A673 (cell line): ENCODE data around the gene DHRS11. TPM values are rescaled to one million over a fixed set of nuclear protein-coding genes. Genes with fewer than 3 reads are reported as not detected.
"Not testable (repeated sequence)": the region's sequence is repeated elsewhere in the genome, so short reads cannot be mapped to it uniquely, and the experiment has no call there.

Source experiments
- BruUV-seq: library from RNA; stranded (reverse); fragments of 400-500 nt; replicated peaks from 2 replicates; lab custom pipeline; 2021; lab: Mats Ljungman, UMichigan
- CTCF ChIA-PET: fragments of 300-600 bp; sonication (Branson Sonifier 250); formaldehyde crosslinking; loops from one replicate; lab custom pipeline; 2022; ENCODE audit warnings: antibody characterized with exemption; lab: Charles Lee
- POLR2A ChIA-PET: fragments of 300-600 bp; sonication (Branson Sonifier 250); formaldehyde crosslinking; loops from one replicate; lab custom pipeline; 2022; ENCODE audit warnings: antibody characterized with exemption; ENCODE audit not compliant: low non-redundant PET; lab: Charles Lee
- DNase-seq: peaks from one replicate; pipeline ENCODE4 v3.0.0-alpha.2; 2015; ENCODE audit warnings: low spot score
- H3K27ac ChIP-seq: fragments of 200-600 bp; sonication (generic); 2 replicates; pipeline ENCODE4 v1.5.1; 2016; ENCODE audit warnings: mixed run types, low read depth, mild to moderate bottlenecking, mixed read lengths, antibody characterized with exemption, low read length; ENCODE audit not compliant: poor library complexity, severe bottlenecking
- H3K27me3 ChIP-seq: fragments of 200-600 bp; sonication (generic); replicated peaks from 2 replicates; pipeline ENCODE4 v1.6.1; 2017; ENCODE audit warnings: mixed run types, low read depth, mild to moderate bottlenecking, mixed read lengths, antibody characterized with exemption, low read length; ENCODE audit not compliant: insufficient read depth, poor library complexity
- H3K36me3 ChIP-seq: fragments of 200-600 bp; sonication (generic); 2 replicates; pipeline ENCODE4 v1.6.1; 2016; ENCODE audit warnings: mixed run types, mild to moderate bottlenecking, mixed read lengths, antibody characterized with exemption, low read length; ENCODE audit not compliant: insufficient read depth, poor library complexity, severe bottlenecking
- H3K4me1 ChIP-seq: fragments of 200-600 bp; sonication (generic); 2 replicates; pipeline ENCODE4 v1.6.1; 2017; ENCODE audit warnings: mixed run types, mild to moderate bottlenecking, mixed read lengths, antibody characterized with exemption, low read length; ENCODE audit not compliant: insufficient read depth, poor library complexity, severe bottlenecking
- H3K4me3 ChIP-seq: fragments of 200-600 bp; sonication (generic); 2 replicates; pipeline ENCODE4 v1.5.1; 2016; ENCODE audit warnings: low read depth, mixed run types, mild to moderate bottlenecking, mixed read lengths, low read length; ENCODE audit not compliant: poor library complexity, severe bottlenecking
- H3K9me3 ChIP-seq: fragments of 200-600 bp; sonication (generic); 2 replicates; pipeline ENCODE4 v1.6.1; 2016; ENCODE audit warnings: mixed run types, low read depth, mild to moderate bottlenecking, mixed read lengths, antibody characterized with exemption, low read length; ENCODE audit not compliant: poor library complexity, severe bottlenecking
- CTCF ChIP-seq: fragments of 300-800, 200-600 bp; sonication (generic); conservative IDR thresholded peaks from 2 replicates; pipeline ENCODE4 v1.5.1; 2017; ENCODE audit warnings: low read depth, mild to moderate bottlenecking, antibody characterized with exemption, low read length, moderate library complexity, mixed read lengths
- EZH2 ChIP-seq: fragments of 200-600 bp; sonication (generic); IDR thresholded peaks from 2 replicates; pipeline ENCODE4 v1.6.1; 2017; ENCODE audit warnings: borderline replicate concordance, low read depth, mild to moderate bottlenecking, mixed read lengths, antibody characterized with exemption, low read length; ENCODE audit not compliant: poor library complexity, severe bottlenecking
- intact Hi-C: fragments of 100-400 bp; cut with micrococcal nuclease; formaldehyde crosslinking; loops from one replicate; pipeline ENCODE4 v1.10.0; 2022; ENCODE audit not compliant: unreplicated experiment
- total RNA-seq: library from RNA; stranded (reverse); gene quantifications from 2 replicates; pipeline ENCODE4 v1.2.3, GENCODE V29; 2021

The DHRS11 gene
- total RNA-seq, 1 experiment from 2014 or later, result 5.3 TPM

GRCh38 chr17:36602924-36603384 lies 11.3 kb downstream of the DHRS11 start:
- peak; percentile 70 for DNase-seq
- BruUV-seq, result no TSS peak
- Histone ChIP-seq H3K9me3 (no peaks in the 10 kb centered on the region), H3K27ac (no peak overlapping the region), H3K36me3 (no peaks in the 10 kb centered on the region), H3K27me3 (no peaks in the 10 kb centered on the region), H3K4me3 (peak overlapping the region; percentile 73), H3K4me1 (no peaks in the 10 kb centered on the region)
- TF ChIP-seq EZH2, result no peak
- TF ChIP-seq CTCF, result peak; percentile 62
- intact Hi-C loops, result no loop called here
- ChIA-PET POLR2A (no interaction called here), CTCF (interaction anchor here (0.5 to 1.4 kb wide), 9 partner anchors 17 to 684 kb away, joined by 3 to 12 read pairs (median 7); no protein-coding TSS in a partner anchor)

GRCh38 chr17:36605028-36605427 lies 13.3 kb downstream of the DHRS11 start:
- intact Hi-C loops, CTCF ChIA-PET: not testable (repeated sequence)

GRCh38 chr17:36608280-36608679 lies 16.6 kb downstream of the DHRS11 start:
- H3K4me1 ChIP-seq, result no peaks in the 10 kb centered on the region
- intact Hi-C loops, result no loop called here
- POLR2A ChIA-PET, result no interaction called here
- no peak overlapping the region for H3K27ac ChIP-seq
- no peaks in the 10 kb centered on the region for H3K36me3 ChIP-seq
- no peak for DNase-seq
- no peak overlapping the region for H3K4me3 ChIP-seq
- no peaks in the 10 kb centered on the region for H3K27me3 ChIP-seq
- TF ChIP-seq EZH2 (no peak), CTCF (no peak)
- no peaks in the 10 kb centered on the region for H3K9me3 ChIP-seq
- BruUV-seq, result no TSS peak
- CTCF ChIA-PET, result no interaction called here

More at GRCh38 chr17:36605028-36605427, 13.3 kb downstream of the DHRS11 start:
- H3K27ac ChIP-seq, H3K4me3 ChIP-seq, BruUV-seq, H3K4me1 ChIP-seq, H3K36me3 ChIP-seq, H3K9me3 ChIP-seq, DNase-seq, H3K27me3 ChIP-seq, POLR2A ChIA-PET: not testable (repeated sequence)

- no TSS peak for BruUV-seq
- peak; percentile 45 for TF ChIP-seq CTCF
- no peak for TF ChIP-seq EZH2
- Histone ChIP-seq H3K36me3 (no peaks in the 10 kb centered on the region), H3K27ac (no peak overlapping the region), H3K4me3 (no peak overlapping the region), H3K27me3 (no peaks in the 10 kb centered on the region), H3K4me1 (no peaks in the 10 kb centered on the region), H3K9me3 (no peaks in the 10 kb centered on the region)
- CTCF ChIA-PET, result no interaction called here
- POLR2A ChIA-PET, result no interaction called here
- intact Hi-C loops, result no loop called here
- DNase-seq, result peak; percentile 32
These were observed 17.3 kb downstream of the DHRS11 start for GRCh38 chr17:36608794-36609497.
